ENCODE measurements around the gene BSN.

The BSN gene

DNA sequence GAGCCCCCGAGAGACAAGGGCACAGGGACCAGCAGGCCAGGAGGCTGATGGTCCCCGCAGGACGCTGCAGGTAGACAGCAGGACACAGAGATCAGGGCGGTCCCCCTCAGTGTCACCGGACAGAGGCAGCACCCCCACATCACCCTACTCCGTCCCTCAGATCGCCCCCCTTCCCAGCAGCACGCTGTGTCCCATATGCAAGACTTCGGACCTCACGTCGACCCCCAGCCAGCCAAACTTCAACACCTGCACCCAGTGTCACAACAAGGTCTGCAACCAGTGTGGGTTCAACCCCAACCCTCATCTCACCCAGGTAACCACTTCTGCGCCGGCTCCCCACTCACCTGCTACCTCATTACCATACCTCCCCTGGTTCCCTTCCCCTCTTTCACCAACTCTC lies 70.8 kb downstream of the BSN start:
- no peaks in the 10 kb centered on the region for H3F3A ChIP-seq (ENCODE audit: insufficient read depth, low read length)
- H3K27me3 ChIP-seq (ENCODE audit: insufficient read depth, low read length) = peaks cover 3% of the 10 kb centered on the region; the same call in 1 of the 2 replicates
- H3K9me3 ChIP-seq (ENCODE audit: low read length) = no peaks in the 10 kb centered on the region
- no peak overlapping the region for H3K4me3 ChIP-seq (ENCODE audit: low read depth, low read length, poor library complexity, severe bottlenecking)
- H3K4me2 ChIP-seq (ENCODE audit: low read length) = no peak overlapping the region
- H2AFZ ChIP-seq (ENCODE audit: low read length) = no peak overlapping the region
- H3K27ac ChIP-seq (ENCODE audit: low read depth, low read length, poor library complexity, severe bottlenecking) = no peak overlapping the region
- no peak for TF ChIP-seq EZH2 (IDR thresholded peaks at IDR 0.05; ENCODE audit: borderline replicate concordance, low read length)
- TF ChIP-seq, protein P1, sequence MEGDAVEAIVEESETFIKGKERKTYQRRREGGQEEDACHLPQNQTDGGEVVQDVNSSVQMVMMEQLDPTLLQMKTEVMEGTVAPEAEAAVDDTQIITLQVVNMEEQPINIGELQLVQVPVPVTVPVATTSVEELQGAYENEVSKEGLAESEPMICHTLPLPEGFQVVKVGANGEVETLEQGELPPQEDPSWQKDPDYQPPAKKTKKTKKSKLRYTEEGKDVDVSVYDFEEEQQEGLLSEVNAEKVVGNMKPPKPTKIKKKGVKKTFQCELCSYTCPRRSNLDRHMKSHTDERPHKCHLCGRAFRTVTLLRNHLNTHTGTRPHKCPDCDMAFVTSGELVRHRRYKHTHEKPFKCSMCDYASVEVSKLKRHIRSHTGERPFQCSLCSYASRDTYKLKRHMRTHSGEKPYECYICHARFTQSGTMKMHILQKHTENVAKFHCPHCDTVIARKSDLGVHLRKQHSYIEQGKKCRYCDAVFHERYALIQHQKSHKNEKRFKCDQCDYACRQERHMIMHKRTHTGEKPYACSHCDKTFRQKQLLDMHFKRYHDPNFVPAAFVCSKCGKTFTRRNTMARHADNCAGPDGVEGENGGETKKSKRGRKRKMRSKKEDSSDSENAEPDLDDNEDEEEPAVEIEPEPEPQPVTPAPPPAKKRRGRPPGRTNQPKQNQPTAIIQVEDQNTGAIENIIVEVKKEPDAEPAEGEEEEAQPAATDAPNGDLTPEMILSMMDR (IDR thresholded peaks at IDR 0.05; ENCODE audit: low read length) = no peak
- no peaks in the 10 kb centered on the region for H3K79me2 ChIP-seq (ENCODE audit: insufficient read depth, low read length)
- H3K4me1 ChIP-seq (ENCODE audit: insufficient read depth, low read length, severe bottlenecking) = no peaks in the 10 kb centered on the region
- no peak overlapping the region for H3K9ac ChIP-seq (ENCODE audit: low read length)
- H3K9me2 ChIP-seq (ENCODE audit: low read depth, low read length) = no peaks in the 10 kb centered on the region
- no peaks in the 10 kb centered on the region for H4K20me1 ChIP-seq (ENCODE audit: insufficient read depth, low read length)
- no peaks in the 10 kb centered on the region for H3K36me3 ChIP-seq (ENCODE audit: insufficient read depth, low read length)

DNA sequence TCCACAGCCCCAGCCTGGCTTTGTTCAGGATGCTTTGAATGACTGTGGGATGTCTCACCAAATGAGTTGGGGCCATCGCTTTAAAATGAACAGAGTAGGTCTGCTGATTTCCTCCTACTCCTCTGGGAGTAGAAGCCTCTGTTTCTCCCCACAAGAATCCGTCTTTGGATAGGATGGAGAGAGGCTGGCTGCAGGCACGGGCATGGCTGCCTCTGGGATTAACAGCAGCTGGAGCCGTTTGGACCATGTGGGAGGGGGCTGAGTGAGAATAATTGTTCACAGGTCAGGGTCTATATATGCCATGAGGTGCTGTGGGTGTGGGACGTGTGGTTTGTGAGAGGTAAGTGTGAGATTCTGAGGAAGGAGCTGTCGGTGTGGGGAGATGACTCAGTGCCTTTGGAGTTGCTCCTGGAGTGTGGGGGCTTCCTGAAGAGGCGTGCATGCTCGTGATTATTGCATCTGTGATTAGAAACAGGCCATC lies 71.9 kb downstream of the BSN start:
- Histone ChIP-seq H3K9me3 (ENCODE audit: low read length) (no peaks in the 10 kb centered on the region), H3K4me2 (ENCODE audit: low read length) (no peak overlapping the region)

DNA sequence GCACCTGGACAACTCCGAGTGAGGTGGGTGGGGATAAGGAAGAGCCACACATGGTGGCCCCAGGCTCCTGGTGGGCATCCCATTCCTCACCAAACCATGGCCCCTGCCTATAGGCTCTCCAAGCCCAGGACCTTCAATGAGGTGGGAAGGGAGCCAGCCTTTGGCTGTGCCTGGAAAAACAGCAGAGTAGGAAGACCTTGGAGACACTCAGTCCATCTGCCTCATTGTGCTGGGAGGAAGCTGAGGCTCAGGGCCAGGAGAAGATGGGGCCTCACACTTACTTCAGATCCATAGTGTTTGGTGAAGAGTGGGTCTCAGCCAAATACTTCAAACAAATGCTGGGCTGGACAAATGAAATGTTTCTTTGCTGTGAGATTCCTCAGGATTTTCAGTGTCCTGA lies 72.5 kb downstream of the BSN start:
- no peak for TF ChIP-seq EZH2 (IDR thresholded peaks at IDR 0.05; ENCODE audit: borderline replicate concordance, low read length)
- TF ChIP-seq, protein P1 (IDR thresholded peaks at IDR 0.05; ENCODE audit: low read length) = no peak
- Histone ChIP-seq H3K4me2 (ENCODE audit: low read length) (no peak overlapping the region), H3K9me2 (ENCODE audit: low read depth, low read length) (no peaks in the 10 kb centered on the region), H3K9me3 (ENCODE audit: low read length) (peaks cover 4% of the 10 kb centered on the region; the same call in 1 of the 2 replicates), H3K36me3 (ENCODE audit: insufficient read depth, low read length) (no peaks in the 10 kb centered on the region), H2AFZ (ENCODE audit: low read length) (no peak overlapping the region), H3K4me1 (ENCODE audit: insufficient read depth, low read length, severe bottlenecking) (no peaks in the 10 kb centered on the region), H3K9ac (ENCODE audit: low read length) (no peak overlapping the region), H4K20me1 (ENCODE audit: insufficient read depth, low read length) (no peaks in the 10 kb centered on the region), H3F3A (ENCODE audit: insufficient read depth, low read length) (no peaks in the 10 kb centered on the region), H3K79me2 (ENCODE audit: insufficient read depth, low read length) (no peaks in the 10 kb centered on the region), H3K27me3 (ENCODE audit: insufficient read depth, low read length) (peaks cover 7% of the 10 kb centered on the region), H3K4me3 (ENCODE audit: low read depth, low read length, poor library complexity, severe bottlenecking) (no peak overlapping the region), H3K27ac (ENCODE audit: low read depth, low read length, poor library complexity, severe bottlenecking) (no peak overlapping the region)

More for the DNA sequence above, 71.9 kb downstream of the BSN start:
- Histone ChIP-seq H4K20me1 (ENCODE audit: insufficient read depth, low read length) (no peaks in the 10 kb centered on the region), H3K9me2 (ENCODE audit: low read depth, low read length) (no peaks in the 10 kb centered on the region), H3F3A (ENCODE audit: insufficient read depth, low read length) (no peaks in the 10 kb centered on the region), H3K27me3 (ENCODE audit: insufficient read depth, low read length) (peaks cover 3% of the 10 kb centered on the region), H3K36me3 (ENCODE audit: insufficient read depth, low read length) (no peaks in the 10 kb centered on the region), H3K9ac (ENCODE audit: low read length) (no peak overlapping the region), H3K4me3 (ENCODE audit: low read depth, low read length, poor library complexity, severe bottlenecking) (no peak overlapping the region), H2AFZ (ENCODE audit: low read length) (no peak overlapping the region), H3K4me1 (ENCODE audit: insufficient read depth, low read length, severe bottlenecking) (no peaks in the 10 kb centered on the region), H3K27ac (ENCODE audit: low read depth, low read length, poor library complexity, severe bottlenecking) (no peak overlapping the region), H3K79me2 (ENCODE audit: insufficient read depth, low read length) (no peaks in the 10 kb centered on the region)
- no peak for TF ChIP-seq EZH2 (IDR thresholded peaks at IDR 0.05; ENCODE audit: borderline replicate concordance, low read length)
- TF ChIP-seq, protein P1 (IDR thresholded peaks at IDR 0.05; ENCODE audit: low read length) = no peak

Data from OCI-LY1 (cell line).